GM12801 (cell line): ENCODE results near the gene TPM1.

ENCODE experiments used
- CTCF ChIP-seq: IDR thresholded peaks from one replicate; pipeline ENCODE4 v1.5.1; 2011; ENCODE audit warnings: control low read depth; ENCODE audit not compliant: insufficient read length; ENCODE audit errors: extremely low read depth

The TPM1 gene

DNA sequence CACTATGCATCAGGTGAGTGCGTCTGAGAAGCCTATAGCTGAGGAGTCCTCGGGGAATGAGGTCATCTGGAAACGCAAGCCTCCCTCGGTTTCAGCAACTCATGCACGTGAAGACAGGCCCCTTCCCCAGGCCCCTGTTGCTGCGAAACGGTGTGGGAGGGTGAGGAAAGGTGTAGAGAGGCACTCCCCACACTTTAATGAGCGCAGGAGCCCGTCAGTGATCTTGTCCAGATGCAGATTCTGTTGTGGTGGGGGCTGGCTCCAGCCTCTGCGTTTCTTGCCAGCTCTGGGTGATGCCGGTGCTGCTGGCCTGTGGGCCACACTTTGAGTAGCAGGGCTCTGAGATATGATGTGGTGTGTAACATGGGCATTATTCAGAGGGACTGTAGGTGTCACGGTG is 40.5 kb downstream of the TPM1 start:
- no peak for TF ChIP-seq CTCF

DNA sequence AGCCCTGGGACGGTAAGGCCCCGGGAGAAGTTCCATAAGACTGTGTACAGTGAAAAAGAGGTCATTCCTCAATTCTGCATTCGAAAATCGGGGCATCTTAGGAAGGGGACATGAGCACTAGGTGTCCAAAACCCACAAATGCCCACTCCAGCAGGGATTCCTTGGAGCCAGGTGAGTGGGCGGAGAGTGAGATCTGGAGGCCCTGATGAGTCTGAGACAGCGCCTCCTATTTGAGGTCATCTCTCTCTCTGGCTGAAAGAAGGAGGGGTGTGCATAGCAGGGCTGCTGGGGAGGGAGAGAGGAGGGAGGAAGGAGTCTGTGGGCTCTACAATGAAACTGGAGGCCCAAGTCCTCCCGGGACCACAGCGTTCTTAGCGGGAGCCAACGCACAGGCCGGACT is 41.0 kb downstream of the TPM1 start:
- TF ChIP-seq CTCF, result no peak

GRCh38 chr15:63084806-63085205 is 42.3 kb downstream of the TPM1 start:
- TF ChIP-seq CTCF, result no peak

DNA sequence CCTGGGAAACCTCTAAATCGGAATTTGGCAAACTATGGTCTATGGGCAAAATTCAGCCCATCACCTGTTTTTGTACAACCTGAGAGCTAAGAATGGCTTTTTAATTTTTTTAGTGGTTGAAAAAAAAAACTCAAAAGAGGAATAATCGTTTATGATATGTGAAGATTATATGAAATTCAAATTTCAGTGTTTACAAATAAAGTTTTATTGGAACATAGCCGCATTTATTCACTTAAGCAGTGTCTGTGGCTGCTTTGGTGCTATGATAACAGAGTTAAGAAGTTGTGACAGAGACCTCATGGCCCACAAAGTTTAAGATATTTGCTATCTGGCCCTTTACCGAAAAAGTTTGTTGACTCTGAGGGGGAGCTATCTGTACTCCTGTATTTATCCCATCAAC is 42.7 kb downstream of the TPM1 start:
- no peak for TF ChIP-seq CTCF

GRCh38 chr15:63086271-63086670 is 43.7 kb downstream of the TPM1 start:
- TF ChIP-seq CTCF, result no peak

GRCh38 chr15:63086947-63087346 is 44.4 kb downstream of the TPM1 start:
- TF ChIP-seq CTCF, result no peak

- TF ChIP-seq CTCF, result no peak
These were observed 46.1 kb downstream of the TPM1 start for GRCh38 chr15:63088533-63089245.
